IMR-90 (cell line): ENCODE data around the gene FMNL3. TPM values are rescaled to one million over a fixed set of nuclear protein-coding genes. Genes with fewer than 3 reads are reported as not detected.

Experiments used
- ATAC-seq: fragments of 200-7000 bp; cut with Tn5 transposase; 2 replicates; pipeline ENCODE4 v1.9.1; 2020; ENCODE audit warnings: low read depth, mild to moderate bottlenecking, moderate library complexity
- BruUV-seq: library from RNA; stranded (reverse); fragments of 400-500 nt; replicated peaks from 2 replicates; lab custom pipeline; 2021; lab: Mats Ljungman, UMichigan
- CTCF ChIA-PET: fragments of 300-600 bp; formaldehyde crosslinking; extraction: SDS; loops from one replicate; lab custom pipeline; 2021; ENCODE audit warnings: antibody characterized with exemption; lab: Yijun Ruan, JAX
- POLR2A ChIA-PET: fragments of 300-600 bp; sonication (Branson Sonifier 250); formaldehyde crosslinking; loops from one replicate; lab custom pipeline; 2022; ENCODE audit warnings: antibody characterized with exemption; ENCODE audit not compliant: unreplicated experiment; lab: Charles Lee
- DNase-seq: peaks from one replicate; pipeline ENCODE4 v3.0.0; 2013
- H2AFZ ChIP-seq: replicated peaks from 2 replicates; pipeline ENCODE3; 2013; ENCODE audit warnings: low read length, mild to moderate bottlenecking; ENCODE audit not compliant: poor library complexity
- H2AK5ac ChIP-seq: 2 replicates; pipeline ENCODE4 v1.6.1; 2013; ENCODE audit warnings: low read depth, low read length, inconsistent platforms
- H2AK9ac ChIP-seq: replicated peaks from 2 replicates; pipeline ENCODE3; 2013; ENCODE audit warnings: mild to moderate bottlenecking, low read depth, low read length, moderate library complexity; ENCODE audit not compliant: poor library complexity
- H2BK120ac ChIP-seq: 2 replicates; pipeline ENCODE4 v1.6.1; 2013; ENCODE audit warnings: low read depth, low read length, inconsistent platforms
- H2BK15ac ChIP-seq: 3 replicates; pipeline ENCODE4 v1.6.1; 2013; ENCODE audit warnings: low read depth, low read length, inconsistent platforms
- H2BK20ac ChIP-seq: 2 replicates; pipeline ENCODE4 v1.6.1; 2013; ENCODE audit warnings: low read depth, mild to moderate bottlenecking, inconsistent platforms, low read length, moderate library complexity
- H2BK5ac ChIP-seq: 2 replicates; pipeline ENCODE4 v1.6.1; 2013; ENCODE audit warnings: mild to moderate bottlenecking, low read depth, low read length, inconsistent platforms; ENCODE audit not compliant: poor library complexity, severe bottlenecking
- H3K14ac ChIP-seq: replicated peaks from 2 replicates; pipeline ENCODE4 v1.6.1; 2013; ENCODE audit warnings: low read depth, low read length, inconsistent platforms
- H3K18ac ChIP-seq: 2 replicates; pipeline ENCODE4 v1.6.1; 2013; ENCODE audit warnings: low read depth, low read length, control low read depth
- H3K23ac ChIP-seq: 2 replicates; pipeline ENCODE4 v1.6.1; 2013; ENCODE audit warnings: low read depth, low read length, inconsistent platforms
- H3K27ac ChIP-seq: 2 replicates; pipeline ENCODE4 v1.5.1; 2013; ENCODE audit warnings: mild to moderate bottlenecking, control low read depth, low read length; ENCODE audit not compliant: insufficient read depth
- H3K27me3 ChIP-seq: 2 replicates; pipeline ENCODE4 v1.6.1; 2013; ENCODE audit warnings: low read length; ENCODE audit not compliant: control insufficient read depth, insufficient read depth
- H3K36me3 ChIP-seq: 2 replicates; pipeline ENCODE4 v1.6.1; 2013; ENCODE audit warnings: low read length, mixed read lengths; ENCODE audit not compliant: control insufficient read depth, insufficient read depth
- H3K4ac ChIP-seq: 2 replicates; pipeline ENCODE4 v1.6.1; 2013; ENCODE audit warnings: low read depth, low read length, inconsistent platforms
- H3K4me1 ChIP-seq: 2 replicates; pipeline ENCODE4 v1.6.1; 2013; ENCODE audit warnings: low read length, mixed read lengths; ENCODE audit not compliant: control insufficient read depth, insufficient read depth
- H3K4me2 ChIP-seq: 2 replicates; pipeline ENCODE4 v1.6.1; 2013; ENCODE audit warnings: low read depth, mild to moderate bottlenecking, control low read depth, low read length, moderate library complexity
- H3K4me3 ChIP-seq: 2 replicates; pipeline ENCODE4 v1.5.1; 2013; ENCODE audit warnings: low read depth, mild to moderate bottlenecking, control low read depth, low read length, moderate library complexity; ENCODE audit not compliant: insufficient read depth
- H3K56ac ChIP-seq: 2 replicates; pipeline ENCODE4 v1.6.1; 2013; ENCODE audit warnings: low read length, inconsistent platforms; ENCODE audit not compliant: insufficient read depth; ENCODE audit errors: extremely low read depth
- H3K79me1 ChIP-seq, 2 experiments: 2 replicates each; pipeline ENCODE4 v1.6.1; 2013; ENCODE audit warnings: low read length in 2 of 2, inconsistent platforms in 1 of 2, low read depth in 1 of 2
- H3K9ac ChIP-seq: 2 replicates; pipeline ENCODE4 v1.6.1; 2013; ENCODE audit warnings: low read depth, low read length, control low read depth
- H3K9me1 ChIP-seq: 2 replicates; pipeline ENCODE4 v1.6.1; 2013; ENCODE audit warnings: low read length, inconsistent platforms; ENCODE audit not compliant: insufficient read depth
- H3K9me3 ChIP-seq: 2 replicates; pipeline ENCODE4 v1.6.1; 2013; ENCODE audit warnings: low read length; ENCODE audit not compliant: control insufficient read depth, insufficient read depth
- H4K20me1 ChIP-seq: 2 replicates; pipeline ENCODE4 v1.6.1; 2013; ENCODE audit warnings: low read length, inconsistent platforms; ENCODE audit not compliant: insufficient read depth
- H4K5ac ChIP-seq: 2 replicates; pipeline ENCODE4 v1.6.1; 2013; ENCODE audit warnings: mild to moderate bottlenecking, low read depth, low read length, control low read depth
- H4K8ac ChIP-seq, 2 experiments: 2 replicates each; pipeline ENCODE4 v1.6.1; 2013; ENCODE audit warnings: low read depth in 2 of 2, low read length in 2 of 2, control low read depth in 1 of 2, inconsistent platforms in 1 of 2
- H4K91ac ChIP-seq: 2 replicates; pipeline ENCODE4 v1.6.1; 2013; ENCODE audit warnings: low read depth, low read length, inconsistent platforms; ENCODE audit not compliant: insufficient read depth
- CEBPB ChIP-seq: IDR thresholded peaks from 2 replicates; pipeline ENCODE4 v1.6.1; 2012; ENCODE audit warnings: low read depth, low read length, improper control_type of control experiment
- CHD1 ChIP-seq: IDR thresholded peaks from 2 replicates; pipeline ENCODE4 v1.6.1; 2012; ENCODE audit warnings: low read depth, low read length, improper control_type of control experiment
- CTCF ChIP-seq: conservative IDR thresholded peaks from 2 replicates; pipeline ENCODE4 v1.5.1; 2012; ENCODE audit warnings: mild to moderate bottlenecking, low read depth, low read length, improper control_type of control experiment
- FOS ChIP-seq: fragments of 150-350 bp; IDR thresholded peaks from 2 replicates; pipeline ENCODE4 v1.6.1; 2016; ENCODE audit warnings: low read depth, low read length
- RAD21 ChIP-seq: IDR thresholded peaks from 2 replicates; pipeline ENCODE4 v1.6.1; 2012; ENCODE audit warnings: low read length, improper control_type of control experiment
- RFX5 ChIP-seq: IDR thresholded peaks from 2 replicates; pipeline ENCODE4 v1.8.0; 2012; ENCODE audit warnings: low read depth, mild to moderate bottlenecking, low read length, moderate library complexity
- WGBS, 2 experiments: methylation state at CpG; one replicate each; pipeline versions ENCODE4 v1.1.5 to v1.1.7; 2013; ENCODE audit warnings: missing lambda C conversion rate in 2 of 2; ENCODE audit not compliant: insufficient read length in 1 of 2; ENCODE audit errors: extremely low coverage in 2 of 2; 5-methylcytosine and 5-hydroxymethylcytosine counted together
- dilution Hi-C: fragments of 300-500 bp; cut with HindIII; formaldehyde crosslinking; loops from one replicate; pipeline ENCODE4 v1.14.3; 2018; ENCODE audit warnings: low sequenced_read_pairs; ENCODE audit not compliant: unreplicated experiment
- in situ Hi-C: fragments of 300-500 bp; cut with MboI; formaldehyde crosslinking; loops from 3 replicates; pipeline ENCODE4 v1.14.3; 2019; ENCODE audit warnings: low sequenced_read_pairs, inconsistent platforms, mixed read lengths
- intact Hi-C: fragments of 100-400 bp; cut with micrococcal nuclease; formaldehyde crosslinking; loops from 2 replicates; pipeline ENCODE4 v1.10.0; 2022
- polyA plus RNA-seq, 3 experiments: library from polyadenylated mRNA; depleted of rRNA; stranded (reverse); fragments of >200 nt; gene quantifications; 2 replicates each; pipeline ENCODE4 v1.2.3, GENCODE V29; 2012; ENCODE audit warnings: low replicate concordance in 1 of 3
- total RNA-seq: library from RNA; depleted of rRNA; stranded (reverse); fragments of >200 nt; gene quantifications from 2 replicates; pipeline ENCODE4 v1.2.3, GENCODE V29; 2012

Gene FMNL3
- total and polyA plus RNA-seq, 2 of the 4 experiments (the other 2 are of a cell fraction) = 16.3 to 36.4 TPM

GRCh38 chr12:49664167-49664566 is 43.0 kb downstream of the FMNL3 start:
- CTCF ChIA-PET = no interaction called here
- H3K9me1 ChIP-seq = peaks cover 35% of the 10 kb centered on the region

More at GRCh38 chr12:49664167-49664566, 43.0 kb downstream of the FMNL3 start:
- Histone ChIP-seq H2BK5ac (peak overlapping the region; percentile 64), H2BK120ac (peak overlapping the region; percentile 60; the same call in 1 of the 2 replicates), H2AFZ (peak overlapping the region; percentile 64), H2BK15ac (peak overlapping the region; percentile 86; the same call in 2 of the 3 replicates), H3K4me3 (no peak overlapping the region), H3K4ac (peak overlapping the region; percentile 98), H4K20me1 (no peaks in the 10 kb centered on the region), H3K27ac (no peak overlapping the region), H3K9ac (no peak overlapping the region), H4K91ac (peak overlapping the region; percentile 43), H2AK9ac (peak overlapping the region; percentile 75), H3K36me3 (peaks cover 8% of the 10 kb centered on the region), H3K79me1 (peaks cover 41 to 92% of the 10 kb centered on the region in 2 experiments), H3K27me3 (no peaks in the 10 kb centered on the region), H4K5ac (peak overlapping the region; percentile 38; the same call in 1 of the 2 replicates), H3K23ac (no peak overlapping the region; the same call in 1 of the 2 replicates), H3K4me2 (no peak overlapping the region), H3K56ac (no peak overlapping the region), H4K8ac (peak overlapping the region in 1 of 2 experiments; percentile 95; a peak in 1 of 4 replicates), H3K18ac (peak overlapping the region; percentile 20), H3K4me1 (peaks cover 25% of the 10 kb centered on the region), H2AK5ac (peak overlapping the region; percentile 97), H2BK20ac (peak overlapping the region; percentile 40; the same call in 1 of the 2 replicates), H3K14ac (peak overlapping the region; percentile 95), H3K9me3 (no peaks in the 10 kb centered on the region)
- ATAC-seq (no peak), DNase-seq (no peak)
- in situ Hi-C loops (no loop called here), intact Hi-C loops (no loop called here), dilution Hi-C loops (no loop called here)
- POLR2A ChIA-PET = no interaction called here
- no CpG with 5 or more reads among the region's 4 CpGs for WGBS, 2 experiments
- TF ChIP-seq CEBPB (no peak), RFX5 (no peak), CHD1 (no peak), CTCF (no peak), RAD21 (no peak), FOS (no peak)
- no TSS peak for BruUV-seq
